Activated CD8-positive, alpha-beta memory T cell treated with anti-CD3 and anti-CD28 coated beads for 48 hours (primary cell): Measurements from ENCODE around the gene CMYA5.

Experiments used
- DNase-seq, 3 experiments: peaks; one replicate each; pipeline ENCODE4 v3.0.0-alpha.2; 2020; ENCODE audit warnings: low read depth in 2 of 3, low spot score in 2 of 3

The CMYA5 gene

DNA sequence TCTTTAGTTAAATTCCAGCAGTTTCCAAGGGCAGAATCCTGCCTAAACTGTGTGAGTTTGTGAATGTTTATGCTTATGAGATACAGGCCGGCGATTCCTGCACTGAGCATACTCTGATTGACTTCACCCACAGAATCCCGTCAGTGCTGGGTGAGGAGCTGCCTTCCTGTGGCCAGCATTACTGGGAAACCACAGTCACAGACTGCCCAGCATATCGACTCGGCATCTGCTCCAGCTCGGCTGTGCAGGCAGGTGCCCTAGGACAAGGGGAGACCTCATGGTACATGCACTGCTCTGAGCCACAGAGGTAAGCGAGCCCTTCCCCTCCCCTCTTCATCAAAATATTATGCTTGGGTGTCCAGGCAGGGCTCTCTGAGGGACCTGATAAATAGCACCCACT is 103.7 kb downstream of the CMYA5 start:
- no peak for DNase-seq

DNA sequence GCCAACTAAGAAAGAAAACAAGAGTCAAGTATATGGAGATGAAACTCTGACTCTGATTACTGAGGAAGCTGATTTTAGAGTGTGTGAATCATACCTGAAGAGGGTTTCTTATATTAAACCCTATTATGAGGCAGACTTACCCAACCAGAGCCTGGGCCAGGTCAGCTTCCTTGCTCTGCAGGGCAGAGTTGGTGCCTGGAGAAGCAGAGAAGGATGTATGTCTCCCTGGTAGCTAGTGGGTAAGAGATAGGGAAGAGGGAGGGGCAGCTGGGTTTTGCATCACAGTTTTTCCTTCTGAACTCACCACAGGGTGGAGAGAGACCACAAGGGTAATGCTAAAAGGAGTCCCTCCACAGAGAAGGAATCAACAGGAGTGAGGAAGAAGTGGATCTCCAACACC is 104.1 kb downstream of the CMYA5 start:
- no peak for DNase-seq

DNA sequence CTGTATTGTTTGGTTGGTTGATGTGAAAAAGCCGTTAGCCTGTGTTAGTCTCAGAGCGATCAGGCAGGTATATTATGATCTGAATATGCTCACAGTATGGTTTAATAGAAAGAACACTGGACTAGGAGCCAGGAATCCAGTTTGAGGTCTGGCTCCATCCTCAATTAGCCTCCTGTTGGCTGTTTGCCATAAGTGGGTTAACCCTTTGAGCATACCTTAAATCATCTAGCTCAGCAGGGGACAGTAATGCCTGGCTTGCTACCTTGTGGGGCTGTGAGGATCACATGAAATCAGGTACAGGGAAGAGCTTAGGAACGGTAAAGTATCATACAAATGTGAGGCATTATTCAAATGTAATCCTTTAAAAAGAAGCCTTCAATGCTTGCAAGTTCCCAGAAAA is 104.7 kb downstream of the CMYA5 start:
- no peak for DNase-seq

DNA sequence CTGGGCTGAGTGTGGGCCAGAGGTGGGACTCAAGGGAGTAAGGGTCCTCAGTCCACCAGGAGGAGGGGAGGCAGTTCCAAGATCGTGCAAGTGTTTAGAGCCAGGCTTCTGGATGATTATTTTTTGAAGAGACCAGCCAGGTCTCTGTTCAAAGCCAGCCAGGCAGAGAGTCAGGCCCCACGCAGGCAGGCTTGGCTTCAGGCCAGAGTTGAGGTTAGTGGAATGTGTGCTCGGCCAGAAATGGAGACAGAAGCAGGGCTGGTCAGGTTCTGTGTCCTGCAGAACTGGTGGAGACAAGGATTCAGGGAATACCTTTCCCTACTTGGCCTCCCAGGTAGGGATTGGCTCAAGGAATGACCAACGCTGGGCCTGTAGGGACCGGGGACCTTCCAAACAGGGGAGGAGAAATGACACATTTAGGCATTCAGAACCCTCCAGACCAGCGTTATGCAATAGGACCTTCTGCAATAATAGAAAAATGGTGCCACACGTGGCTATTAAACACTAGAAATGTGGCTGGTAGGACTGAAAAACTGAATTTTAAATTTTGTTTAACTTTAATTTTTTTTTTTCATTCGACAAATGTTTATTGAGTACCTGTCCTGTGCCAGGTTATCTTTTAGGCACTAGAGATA is 106.2 kb downstream of the CMYA5 start:
- no peak for DNase-seq

DNA sequence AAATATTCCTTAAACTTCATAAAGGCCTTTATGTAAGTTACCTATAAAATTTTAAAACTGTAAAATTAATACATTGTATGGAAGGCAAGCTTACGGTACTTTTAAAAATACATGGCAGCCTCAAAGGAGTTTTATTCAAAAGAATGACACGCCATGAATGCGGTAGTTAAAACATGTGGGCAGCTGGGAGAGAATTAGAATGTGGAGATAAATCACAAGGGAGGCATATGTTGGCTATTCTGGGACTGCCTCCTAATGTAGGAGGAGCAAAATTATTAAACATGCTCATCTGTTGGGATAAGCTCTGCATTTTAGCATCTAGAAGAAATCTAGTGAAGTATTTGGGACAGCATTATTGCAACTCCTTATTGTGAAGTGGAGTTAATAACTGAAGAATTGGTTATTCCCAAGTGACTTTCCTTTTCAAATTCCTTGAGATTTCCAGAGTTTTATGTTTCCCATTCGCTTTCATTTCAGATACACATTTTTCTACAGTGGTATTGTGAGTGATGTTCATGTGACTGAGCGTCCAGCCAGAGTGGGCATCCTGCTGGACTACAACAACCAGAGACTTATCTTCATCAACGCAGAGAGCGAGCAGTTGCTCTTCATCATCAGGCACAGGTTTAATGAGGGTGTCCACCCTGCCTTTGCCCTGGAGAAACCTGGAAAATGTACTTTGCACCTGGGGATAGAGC is 109.4 kb downstream of the CMYA5 start:
- no peak for DNase-seq

DNA sequence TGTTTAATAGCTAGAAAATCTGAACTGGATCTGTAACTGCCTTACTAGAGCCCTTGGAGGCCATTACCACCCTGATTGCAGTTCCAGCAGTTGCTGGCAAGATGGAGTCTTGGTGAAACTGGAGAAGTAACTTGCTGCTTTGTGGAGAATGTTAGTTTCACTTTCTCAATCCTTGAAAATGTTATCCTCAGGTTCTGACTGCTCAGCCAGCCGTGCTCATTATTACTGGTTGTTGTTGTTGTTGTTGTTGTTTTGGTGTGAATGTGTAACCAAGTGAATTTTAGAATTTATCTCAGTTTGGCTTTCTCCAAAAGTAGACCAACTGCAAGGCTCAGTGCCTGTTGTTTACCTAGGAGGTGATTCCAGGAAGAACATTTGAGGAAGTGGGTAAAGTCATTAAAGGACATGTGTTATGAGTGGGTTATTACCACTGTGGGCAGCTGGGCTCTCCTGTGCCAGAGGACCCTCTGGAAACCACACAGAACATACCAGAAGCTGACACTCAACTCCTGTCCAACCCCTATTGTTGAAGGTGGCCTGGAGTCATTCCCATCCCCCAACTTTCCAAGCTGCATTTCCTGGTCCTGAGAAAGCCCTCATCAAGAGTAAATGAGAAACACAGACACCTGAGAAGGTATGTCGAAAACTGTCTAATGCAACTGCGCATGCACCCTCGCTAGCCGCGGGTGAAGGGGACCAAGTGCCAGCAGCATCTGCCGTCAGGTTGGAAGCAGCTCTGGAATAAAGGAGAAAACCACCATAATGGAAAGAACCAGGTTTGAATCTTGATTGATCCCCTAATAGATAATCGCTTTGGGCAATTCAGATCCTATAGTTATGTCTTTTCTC is 111.6 kb downstream of the CMYA5 start:
- no peak for DNase-seq

DNA sequence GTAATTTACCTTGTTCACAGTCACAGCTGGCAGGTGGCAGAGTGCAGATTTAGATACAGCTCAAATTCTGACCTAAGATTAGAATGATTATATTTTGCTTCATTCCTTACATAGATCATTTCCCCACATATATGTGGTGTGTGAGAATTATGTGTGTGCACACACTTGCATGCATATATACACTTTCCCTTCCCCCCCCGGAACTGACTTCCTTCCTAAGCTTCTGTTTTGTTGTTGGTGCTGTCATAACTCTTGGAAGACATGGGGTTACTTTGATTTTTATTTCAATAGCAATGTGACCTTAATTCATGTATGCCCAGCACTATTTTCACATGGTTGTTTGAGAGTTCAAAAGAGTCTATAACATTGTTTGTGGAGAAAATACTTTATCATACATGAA is 112.8 kb downstream of the CMYA5 start:
- no peak for DNase-seq

DNA sequence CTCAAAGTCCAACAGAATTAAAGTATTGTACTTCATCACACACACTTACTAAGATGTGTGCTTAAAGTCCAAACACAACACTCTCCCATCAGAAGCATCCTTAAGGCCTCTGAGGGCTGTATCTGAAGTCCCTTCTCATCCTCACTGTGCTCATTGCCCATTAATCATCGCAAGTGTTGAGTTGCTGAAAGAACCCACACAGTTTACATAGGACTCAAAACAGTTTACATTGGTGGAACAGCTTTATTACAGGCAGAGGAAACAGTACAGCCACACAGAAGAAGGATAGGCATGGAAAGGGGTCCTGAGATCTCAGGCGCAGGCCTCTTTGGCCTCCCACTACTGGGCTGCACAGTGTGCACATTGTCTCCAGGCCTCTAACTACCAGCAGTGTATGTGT is 113.4 kb downstream of the CMYA5 start:
- DNase-seq = no peak

DNA sequence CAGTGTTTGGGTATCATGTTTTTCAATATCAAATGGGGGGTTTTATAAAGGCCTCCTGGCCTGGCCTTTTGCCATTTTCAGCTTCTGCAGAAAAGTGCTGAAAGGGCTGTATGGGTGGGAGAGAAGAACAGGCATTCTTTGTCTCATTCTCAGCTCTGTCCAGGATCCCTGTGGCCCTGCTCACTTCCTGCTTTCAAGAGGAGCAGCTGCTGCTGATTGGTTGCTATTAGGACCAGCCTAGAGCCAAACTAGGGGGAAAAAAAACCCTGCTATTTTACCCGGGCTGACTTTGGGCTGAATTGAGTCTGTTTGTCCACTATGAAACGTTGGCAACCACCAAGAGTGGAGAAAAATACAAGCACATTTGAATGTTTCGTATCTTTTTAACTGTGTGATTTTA is 117.1 kb downstream of the CMYA5 start:
- DNase-seq = no peak

DNA sequence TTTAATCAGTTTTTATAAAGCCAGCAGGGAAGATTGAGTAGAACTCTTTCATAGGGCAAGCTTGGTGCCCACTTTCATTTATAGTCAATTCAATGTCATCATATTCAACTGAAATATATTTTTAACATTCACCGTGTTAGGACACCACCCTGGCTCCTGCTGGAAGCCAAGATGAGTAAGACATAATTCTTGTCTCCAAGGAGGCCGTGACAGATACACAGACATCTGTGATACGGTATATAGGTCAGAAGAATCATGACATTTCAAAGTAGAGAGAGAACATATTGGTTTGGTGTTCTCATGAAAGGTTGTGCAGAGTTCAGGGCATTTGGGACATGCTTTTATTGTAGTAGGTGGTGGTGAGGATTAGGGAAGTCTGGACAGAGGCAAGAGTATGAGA is 120.1 kb downstream of the CMYA5 start:
- DNase-seq = no peak

DNA sequence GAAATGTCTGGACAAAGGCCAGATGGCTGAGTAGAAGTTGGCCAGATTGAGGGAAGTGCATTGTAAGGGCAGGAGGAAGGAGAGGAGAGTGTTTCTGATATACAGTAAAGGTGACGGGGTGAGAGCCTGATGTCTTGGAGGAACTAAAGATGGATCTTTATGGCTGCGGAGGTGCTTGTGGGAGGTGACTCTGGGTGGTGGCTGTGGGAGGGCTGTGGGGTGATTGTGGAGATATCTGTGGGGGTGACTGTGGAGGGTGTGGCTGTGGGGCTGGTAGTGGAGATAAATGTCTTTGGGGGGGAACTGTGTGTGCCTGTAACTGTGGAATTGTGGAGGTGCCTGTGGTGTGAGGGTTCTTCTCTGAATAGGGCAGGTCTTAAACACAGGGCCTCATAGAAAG is 121.4 kb downstream of the CMYA5 start:
- DNase-seq = no peak

DNA sequence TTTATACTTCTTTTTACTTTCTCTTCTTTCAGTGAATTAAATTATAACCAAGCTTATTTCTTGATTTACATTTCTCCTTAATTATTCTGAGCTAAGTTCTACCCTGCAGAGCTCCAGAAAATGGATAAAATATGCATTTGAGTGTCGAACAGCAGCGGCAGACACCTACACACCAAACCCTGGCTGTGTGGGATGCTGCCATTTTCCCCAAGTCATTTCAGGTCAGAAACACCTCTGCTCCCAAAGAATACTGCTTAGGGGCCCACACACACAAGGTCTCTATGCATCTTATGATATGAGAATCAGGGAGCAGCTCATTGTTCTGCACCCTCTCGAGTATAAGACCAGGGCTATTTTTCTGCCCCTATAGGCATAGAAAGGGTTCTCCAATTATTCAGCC is 122.3 kb downstream of the CMYA5 start:
- DNase-seq = no peak

DNA sequence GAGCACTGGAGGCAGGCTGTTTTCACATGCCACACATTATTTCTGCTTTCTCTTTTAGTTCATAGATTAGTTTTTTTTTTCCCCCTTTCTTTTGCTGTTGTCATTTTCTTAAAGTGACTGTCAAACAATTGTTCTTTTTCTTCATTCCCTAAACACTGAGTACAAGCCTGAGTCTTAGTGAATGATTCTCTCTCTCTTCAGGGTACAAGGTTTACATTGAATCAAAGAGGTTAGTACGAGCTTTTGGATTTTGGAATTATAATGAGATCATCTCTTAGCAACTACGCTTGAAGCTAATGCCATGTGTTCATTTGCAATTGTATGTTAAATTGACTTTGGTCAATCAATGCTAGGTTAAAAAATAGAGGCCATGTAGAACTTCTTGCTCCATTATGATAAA is 125.1 kb downstream of the CMYA5 start:
- no peak for DNase-seq

DNA sequence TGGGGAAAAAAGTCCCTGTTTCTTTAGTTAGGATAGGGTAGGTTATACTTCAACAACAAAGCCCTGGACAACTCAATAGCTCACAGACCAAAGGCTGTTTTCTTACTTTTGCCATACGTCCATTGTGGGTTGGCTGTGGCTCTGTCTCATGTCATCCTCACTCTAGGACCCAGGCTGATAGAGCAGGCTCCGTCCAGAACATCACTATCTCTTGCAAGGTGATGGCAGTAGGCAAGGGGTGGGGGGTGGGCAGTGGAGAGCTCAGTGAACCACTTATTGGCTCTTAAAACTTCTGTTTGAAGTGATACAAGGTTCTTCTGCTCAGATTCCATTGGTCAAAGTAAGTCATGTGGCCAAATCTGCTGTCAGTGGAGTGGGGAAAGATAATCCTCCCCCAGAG is 126.4 kb downstream of the CMYA5 start:
- DNase-seq = no peak

DNA sequence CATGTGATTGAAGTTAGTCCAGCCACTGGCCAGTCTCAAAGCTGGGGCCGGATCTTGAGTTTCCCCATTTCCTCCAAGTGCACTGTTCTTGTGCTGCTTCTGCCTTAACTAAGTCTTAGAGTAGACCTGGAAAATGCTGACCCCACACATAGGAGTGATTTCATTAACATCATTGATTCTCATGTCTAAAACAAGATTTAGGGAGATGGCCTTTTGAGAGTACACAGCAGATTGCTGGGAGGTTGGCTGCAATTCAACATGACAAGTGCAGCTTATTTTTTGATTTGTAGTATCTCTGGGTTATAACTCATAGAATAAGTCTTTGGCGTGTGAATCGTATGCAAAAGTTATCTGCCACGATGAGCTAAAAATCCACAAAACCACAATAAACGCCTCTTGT is 131.0 kb downstream of the CMYA5 start:
- DNase-seq = no peak

DNA sequence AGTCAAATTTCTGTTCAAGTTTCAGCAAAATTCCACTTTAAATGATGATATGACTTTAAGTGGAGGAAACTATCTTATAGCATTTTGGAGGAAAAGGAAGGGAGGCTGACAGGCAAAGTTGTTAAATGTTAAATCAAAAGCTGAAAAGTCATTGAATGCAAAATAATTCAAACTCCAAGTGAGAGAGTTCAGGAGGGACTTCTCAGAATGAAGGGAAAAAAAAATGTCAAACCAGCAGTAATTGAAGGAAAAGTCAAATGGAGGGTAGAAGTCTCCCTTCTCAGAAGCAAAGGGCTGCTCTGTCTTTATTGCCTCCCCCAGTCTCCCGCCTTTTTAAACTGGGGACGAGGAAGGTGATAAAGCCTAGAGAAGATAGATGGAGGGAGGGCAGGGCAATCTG is 134.8 kb downstream of the CMYA5 start:
- DNase-seq = no peak

DNA sequence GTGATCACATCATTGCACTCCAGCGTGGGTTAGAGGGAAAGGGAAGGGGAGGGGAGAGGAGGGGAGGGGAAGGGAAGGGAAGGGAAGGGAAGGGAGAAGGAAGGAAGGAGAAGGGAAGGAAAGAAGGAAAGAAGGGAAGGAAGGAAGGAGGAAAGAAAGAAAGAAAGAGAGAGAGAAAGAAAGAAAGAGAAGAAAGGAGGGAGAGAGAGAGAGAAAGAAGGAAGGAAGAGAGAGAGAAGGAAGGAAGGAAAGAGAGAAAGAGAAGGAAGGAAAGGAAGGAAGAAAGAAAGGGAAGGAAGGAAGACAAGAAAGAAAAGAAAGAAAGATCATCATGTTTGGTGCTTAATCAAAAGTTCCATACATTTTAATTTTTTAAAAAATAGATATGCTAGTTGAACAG is 136.2 kb downstream of the CMYA5 start:
- DNase-seq = no peak

DNA sequence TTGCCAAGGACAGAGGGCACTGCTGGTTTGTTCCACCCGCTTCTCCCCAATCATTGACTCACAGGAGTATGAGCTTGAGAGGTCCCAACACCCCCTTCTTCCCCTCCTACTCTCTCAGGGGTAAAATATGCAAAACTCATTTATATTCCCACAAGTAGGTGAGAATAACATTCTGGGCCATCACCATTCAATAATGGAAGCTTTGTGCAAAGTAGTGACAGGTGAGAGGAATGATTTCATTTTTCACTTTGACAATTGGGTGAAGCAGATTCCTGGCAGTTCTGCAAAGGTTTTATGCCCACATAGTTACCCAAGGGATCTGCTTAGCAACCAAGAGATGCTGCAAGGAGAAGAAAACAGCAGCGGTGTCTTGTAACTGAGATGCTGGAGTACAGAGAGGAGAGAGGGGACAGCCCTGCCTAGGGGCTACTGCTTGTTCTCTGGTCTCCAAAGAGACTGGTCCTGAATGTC is 137.6 kb downstream of the CMYA5 start:
- DNase-seq = no peak

DNA sequence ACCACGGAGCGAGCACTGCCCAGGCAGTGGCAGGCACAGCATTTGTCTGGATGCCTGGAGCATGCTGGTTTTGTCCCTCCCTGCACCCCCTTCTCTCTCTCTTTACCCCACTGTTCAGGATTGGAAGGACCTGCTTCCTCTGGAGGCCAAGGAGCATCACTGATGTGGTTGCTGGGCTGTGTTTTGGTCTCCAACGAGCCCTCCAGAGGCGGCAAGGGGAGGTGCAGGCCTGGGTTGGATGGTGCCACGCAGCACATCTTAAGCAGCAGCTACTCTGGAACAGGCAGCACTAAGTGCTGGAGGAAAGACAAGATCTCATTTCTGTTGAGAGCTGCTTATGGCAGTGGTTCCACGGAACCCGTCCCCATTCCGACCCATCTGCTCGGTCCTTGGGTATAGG is 139.6 kb downstream of the CMYA5 start:
- DNase-seq = no peak

DNA sequence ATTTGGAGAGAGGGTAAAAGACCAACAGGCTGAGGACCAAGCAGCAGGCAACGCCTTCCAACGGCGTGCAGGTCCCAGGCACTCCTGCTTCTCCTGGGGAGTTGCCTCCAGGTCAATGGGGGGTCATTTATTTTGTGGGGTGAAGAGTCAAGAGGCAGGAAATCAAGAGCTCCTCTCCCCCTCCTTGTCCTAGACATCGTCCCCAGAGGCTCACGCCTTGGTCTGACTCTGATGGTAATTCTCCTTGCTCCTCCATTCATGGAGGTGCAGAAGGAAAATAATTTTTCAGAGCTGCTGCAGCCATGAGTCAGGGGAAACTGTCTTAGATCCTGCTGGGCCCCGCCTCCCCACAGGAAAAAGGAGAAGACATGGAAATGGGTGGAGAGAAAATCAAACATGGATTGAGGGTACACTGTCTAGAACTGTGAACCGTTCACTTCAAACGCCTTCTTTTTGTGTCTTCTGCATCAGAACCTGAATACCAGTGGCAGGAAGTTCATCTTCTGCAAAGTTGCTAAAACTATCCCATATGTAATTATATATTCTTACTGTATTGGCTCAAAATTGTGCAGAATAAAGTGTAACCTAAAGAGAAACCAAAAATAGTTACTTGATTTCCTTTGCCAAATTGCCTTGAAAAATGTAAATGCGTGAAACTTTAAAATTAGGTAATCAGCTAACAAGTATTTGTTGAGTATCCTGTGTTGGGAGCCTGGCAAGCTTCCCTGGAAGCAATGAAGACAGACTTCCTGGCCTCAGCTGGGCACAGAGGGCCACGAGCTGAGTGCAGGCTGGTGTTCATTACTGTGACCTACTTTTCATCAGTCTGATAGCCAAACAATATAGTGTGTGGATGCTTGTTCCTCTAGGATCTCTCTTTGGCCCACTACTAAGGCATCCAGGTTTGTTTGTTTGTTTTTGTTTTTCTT is 142.0 kb downstream of the CMYA5 start:
- DNase-seq = no peak

DNA sequence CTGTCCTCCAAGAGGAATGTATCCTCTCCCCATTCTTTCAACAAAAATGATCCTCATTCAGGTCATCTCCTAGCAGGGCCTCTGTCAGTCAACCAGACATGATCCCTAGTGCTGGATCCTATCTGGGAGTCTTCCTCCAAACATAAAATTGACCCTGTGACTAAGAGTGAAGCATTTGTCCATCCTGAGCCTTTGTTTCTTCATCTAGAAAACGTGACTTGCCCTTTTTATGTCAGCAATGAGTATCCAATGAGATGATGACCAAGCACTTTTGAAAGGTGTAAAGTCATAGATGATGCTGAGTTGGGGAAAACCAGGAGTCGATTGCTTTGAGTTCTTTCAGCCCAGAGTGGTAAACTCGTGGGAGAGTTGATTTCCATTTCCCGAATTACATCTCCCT is 143.3 kb downstream of the CMYA5 start:
- no peak for DNase-seq
